ENCODE measurements around the gene EML1. TPM values are rescaled to one million over a fixed set of nuclear protein-coding genes. Genes with fewer than 3 reads are reported as not detected.

Gene EML1
- total RNA-seq, 1 donor from 2014 or later = 28.3 TPM

DNA sequence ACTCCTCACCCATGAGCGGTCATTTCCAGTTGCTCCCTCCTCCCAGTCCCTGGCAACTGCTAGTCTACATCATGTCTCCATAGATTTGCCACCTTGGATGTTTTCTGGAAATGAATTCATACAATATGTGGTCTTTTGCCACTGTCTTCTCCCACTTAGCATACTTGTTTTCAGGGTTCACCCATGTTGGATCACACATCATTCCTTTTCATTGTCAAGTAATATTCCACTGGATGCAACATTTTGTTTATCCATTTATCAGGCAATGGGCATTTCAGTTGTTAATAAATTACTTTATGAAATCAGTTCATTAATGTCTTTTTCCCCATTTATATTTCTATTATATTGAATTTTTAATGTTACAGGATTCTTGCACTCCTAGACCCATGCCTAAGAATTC, 64.3 kb downstream of the EML1 start:
- Histone ChIP-seq H3K4me3 (no peak overlapping the region), H3K9me3 (no peaks in the 10 kb centered on the region), H3K27me3 (no peaks in the 10 kb centered on the region), H3K36me3 (no peaks in the 10 kb centered on the region), H3K4me1 (peaks cover 0 to 4% of the 10 kb centered on the region in 2 donors), H3K27ac (no peak overlapping the region)
- intact Hi-C loops (cut with DNase I) = no loop called here
- no peak for DNase-seq (ENCODE audit: low spot score in 2 of 2)
- TF ChIP-seq, protein P1, sequence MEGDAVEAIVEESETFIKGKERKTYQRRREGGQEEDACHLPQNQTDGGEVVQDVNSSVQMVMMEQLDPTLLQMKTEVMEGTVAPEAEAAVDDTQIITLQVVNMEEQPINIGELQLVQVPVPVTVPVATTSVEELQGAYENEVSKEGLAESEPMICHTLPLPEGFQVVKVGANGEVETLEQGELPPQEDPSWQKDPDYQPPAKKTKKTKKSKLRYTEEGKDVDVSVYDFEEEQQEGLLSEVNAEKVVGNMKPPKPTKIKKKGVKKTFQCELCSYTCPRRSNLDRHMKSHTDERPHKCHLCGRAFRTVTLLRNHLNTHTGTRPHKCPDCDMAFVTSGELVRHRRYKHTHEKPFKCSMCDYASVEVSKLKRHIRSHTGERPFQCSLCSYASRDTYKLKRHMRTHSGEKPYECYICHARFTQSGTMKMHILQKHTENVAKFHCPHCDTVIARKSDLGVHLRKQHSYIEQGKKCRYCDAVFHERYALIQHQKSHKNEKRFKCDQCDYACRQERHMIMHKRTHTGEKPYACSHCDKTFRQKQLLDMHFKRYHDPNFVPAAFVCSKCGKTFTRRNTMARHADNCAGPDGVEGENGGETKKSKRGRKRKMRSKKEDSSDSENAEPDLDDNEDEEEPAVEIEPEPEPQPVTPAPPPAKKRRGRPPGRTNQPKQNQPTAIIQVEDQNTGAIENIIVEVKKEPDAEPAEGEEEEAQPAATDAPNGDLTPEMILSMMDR (IDR thresholded peaks at IDR 0.05) = no peak

- Histone ChIP-seq H3K4me3 (no peak overlapping the region), H3K9me3 (no peaks in the 10 kb centered on the region), H3K4me1 (no peaks in the 10 kb centered on the region), H3K27ac (no peak overlapping the region), H3K27me3 (no peaks in the 10 kb centered on the region), H3K36me3 (no peaks in the 10 kb centered on the region)
- TF ChIP-seq, protein P1 (IDR thresholded peaks at IDR 0.05) = no peak
- no peak for DNase-seq (ENCODE audit: low spot score in 2 of 2)
- intact Hi-C loops (cut with DNase I) = no loop called here
Measured at GRCh38 chr14:99860219-99860618, 67.0 kb downstream of the EML1 start.

DNA sequence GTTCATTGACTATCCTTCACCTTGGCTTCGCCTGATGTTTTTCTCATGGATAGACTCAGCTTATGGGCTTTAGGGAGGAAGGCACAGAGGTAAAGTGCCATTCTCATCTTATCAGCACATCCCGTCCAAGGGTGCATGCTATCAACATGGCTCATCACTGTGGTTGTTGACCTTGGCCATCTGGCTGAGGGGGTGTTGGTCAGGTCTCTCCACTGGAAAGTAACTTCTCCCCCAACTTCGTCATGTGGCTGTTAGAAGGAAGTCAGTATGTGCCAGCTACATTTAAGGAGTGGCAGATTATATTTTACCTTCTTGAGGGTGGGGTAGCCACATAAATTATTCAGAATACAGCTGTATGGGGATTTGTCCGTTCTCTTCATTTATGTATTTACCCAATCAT, 68.9 kb downstream of the EML1 start:
- DNase-seq (ENCODE audit: low spot score in 2 of 2) = no peak
- Histone ChIP-seq H3K4me1 (no peaks in the 10 kb centered on the region), H3K27ac (no peak overlapping the region), H3K9me3 (no peaks in the 10 kb centered on the region), H3K36me3 (no peaks in the 10 kb centered on the region), H3K27me3 (no peaks in the 10 kb centered on the region), H3K4me3 (no peak overlapping the region)
- intact Hi-C loops (cut with DNase I) = no loop called here
- TF ChIP-seq, protein P1 (IDR thresholded peaks at IDR 0.05) = no peak

DNA sequence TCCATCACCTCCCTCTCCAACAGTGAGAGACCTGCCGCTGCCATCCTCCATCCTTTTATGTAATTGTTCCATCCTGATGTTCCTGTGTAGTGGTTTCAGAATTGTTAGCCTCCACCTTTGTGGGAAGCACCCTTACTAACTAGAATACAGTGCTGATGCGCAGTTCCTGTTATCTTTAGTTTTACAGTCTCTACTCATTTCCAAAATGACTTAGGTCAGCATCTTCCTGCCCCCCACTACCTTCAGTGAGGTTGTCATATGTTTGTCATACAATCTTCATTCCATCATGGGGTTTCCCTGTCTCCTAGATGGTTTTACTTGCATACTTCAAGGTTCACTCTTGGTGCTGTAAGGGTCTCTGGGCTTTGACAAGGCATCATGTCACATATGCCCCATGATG, 69.8 kb downstream of the EML1 start:
- Histone ChIP-seq H3K27me3 (no peaks in the 10 kb centered on the region), H3K4me1 (no peaks in the 10 kb centered on the region), H3K4me3 (no peak overlapping the region), H3K36me3 (no peaks in the 10 kb centered on the region), H3K9me3 (no peaks in the 10 kb centered on the region), H3K27ac (no peak overlapping the region)
- DNase-seq (ENCODE audit: low spot score in 2 of 2) = no peak
- TF ChIP-seq, protein P1 (IDR thresholded peaks at IDR 0.05) = no peak
- intact Hi-C loops (cut with DNase I) = no loop called here

GRCh38 chr14:99865408-99865807, 72.2 kb downstream of the EML1 start:
- Histone ChIP-seq H3K27ac (no peak overlapping the region), H3K36me3 (no peaks in the 10 kb centered on the region), H3K9me3 (no peaks in the 10 kb centered on the region), H3K4me1 (no peaks in the 10 kb centered on the region), H3K27me3 (no peaks in the 10 kb centered on the region), H3K4me3 (no peak overlapping the region)
- DNase-seq (ENCODE audit: low spot score in 2 of 2) = no peak
- TF ChIP-seq, protein P1 (IDR thresholded peaks at IDR 0.05) = no peak
- intact Hi-C loops (cut with DNase I) = no loop called here

- Histone ChIP-seq H3K4me3 (no peak overlapping the region), H3K4me1 (no peaks in the 10 kb centered on the region), H3K9me3 (no peaks in the 10 kb centered on the region), H3K27ac (no peak overlapping the region), H3K27me3 (no peaks in the 10 kb centered on the region), H3K36me3 (no peaks in the 10 kb centered on the region)
- no peak for DNase-seq (ENCODE audit: low spot score in 2 of 2)
- intact Hi-C loops (cut with DNase I) = no loop called here
- TF ChIP-seq, protein P1 (IDR thresholded peaks at IDR 0.05) = no peak
Measured at GRCh38 chr14:99870617-99871016, 77.4 kb downstream of the EML1 start.

Measured in ascending aorta (tissue), 2 donors.